ENCODE measurements around the gene KCNQ5.

The KCNQ5 gene

DNA sequence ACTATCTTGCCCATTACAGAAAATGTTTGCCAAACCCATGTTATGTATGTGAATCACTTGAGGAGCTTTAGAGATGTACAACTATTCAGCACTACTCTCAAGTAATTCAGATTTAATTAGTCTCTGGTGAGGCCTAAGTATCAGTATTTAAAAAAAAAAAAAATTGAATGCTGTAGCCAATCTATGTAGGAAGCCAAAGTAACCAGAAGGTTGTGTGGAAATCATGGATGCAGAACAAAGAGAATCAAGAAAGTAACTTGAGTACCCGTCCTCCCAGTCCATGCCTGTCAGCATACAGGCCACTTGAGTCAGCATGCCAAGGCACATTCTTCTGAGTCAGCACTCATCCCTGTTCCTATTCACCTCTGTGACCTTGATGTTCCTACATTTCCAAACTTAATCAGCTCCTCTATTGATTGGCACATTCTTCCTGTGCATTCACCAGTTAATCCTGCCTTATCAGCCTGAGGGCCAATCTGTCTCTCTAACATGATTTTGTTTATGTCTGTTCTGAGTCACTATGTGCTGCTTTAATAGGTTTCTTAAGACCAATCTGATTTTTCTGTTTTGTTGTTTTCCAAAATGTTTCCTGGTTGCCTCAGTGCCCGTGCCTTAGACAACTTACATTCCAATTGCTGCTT, 165.6 kb downstream of the KCNQ5 start:
- Histone ChIP-seq H3K27ac (ENCODE audit: low read depth, low read length) (no peak overlapping the region), H3K4me1 (ENCODE audit: control insufficient read depth, low read length) (no peaks in the 10 kb centered on the region), H3K4me3 (ENCODE audit: low read length) (no peak overlapping the region), H3K79me2 (ENCODE audit: control insufficient read depth, low read length) (peaks cover 41% of the 10 kb centered on the region), H3K9me3 (ENCODE audit: control insufficient read depth, insufficient read depth, low read length) (no peaks in the 10 kb centered on the region), H4K20me1 (ENCODE audit: control insufficient read depth, insufficient read depth, low read depth, low read length) (no peaks in the 10 kb centered on the region), H3F3A (ENCODE audit: control insufficient read depth, insufficient read depth) (no peaks in the 10 kb centered on the region), H3K4me2 (ENCODE audit: low read length) (no peak overlapping the region), H3K27me3 (ENCODE audit: control insufficient read depth, low read length) (no peaks in the 10 kb centered on the region), H3K36me3 (ENCODE audit: control insufficient read depth, low read length) (peaks cover 6% of the 10 kb centered on the region), H3K9me2 (replicated peaks; ENCODE audit: control insufficient read depth, low read length) (no peaks in the 10 kb centered on the region)
- TF ChIP-seq CTCF (IDR thresholded peaks at IDR 0.05; ENCODE audit: low read depth, low read length, poor library complexity, severe bottlenecking), result no peak

DNA sequence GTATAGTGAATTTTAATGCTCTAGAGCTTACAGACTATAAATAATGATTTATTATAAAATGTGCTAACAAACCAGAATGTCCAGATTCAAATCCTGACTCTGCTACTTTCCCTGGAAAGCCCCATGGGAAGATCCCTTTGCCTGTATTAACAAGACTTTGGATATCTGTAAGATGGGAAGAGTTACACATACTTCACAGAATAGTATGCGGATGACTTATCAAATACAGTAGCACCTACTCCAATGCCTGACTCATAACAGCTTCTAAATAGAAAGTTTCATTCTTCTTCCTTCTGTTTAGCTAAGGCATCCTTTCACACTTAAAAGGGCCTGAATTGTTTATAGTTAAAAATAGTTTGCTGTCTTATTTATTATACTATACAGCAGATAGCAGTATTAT, 166.3 kb downstream of the KCNQ5 start:
- no peak overlapping the region for H3K27ac ChIP-seq (ENCODE audit: low read depth, low read length)
- no peaks in the 10 kb centered on the region for H3F3A ChIP-seq (ENCODE audit: control insufficient read depth, insufficient read depth)
- peaks cover 38% of the 10 kb centered on the region for H3K79me2 ChIP-seq (ENCODE audit: control insufficient read depth, low read length)
- no peak for TF ChIP-seq CTCF (IDR thresholded peaks at IDR 0.05; ENCODE audit: low read depth, low read length, poor library complexity, severe bottlenecking)
- TF ChIP-seq EZH2phosphoT487 (IDR thresholded peaks at IDR 0.05; ENCODE audit: borderline replicate concordance, low read length), result no peak
- H4K20me1 ChIP-seq (ENCODE audit: control insufficient read depth, insufficient read depth, low read depth, low read length), result no peaks in the 10 kb centered on the region
- no peaks in the 10 kb centered on the region for H3K27me3 ChIP-seq (ENCODE audit: control insufficient read depth, low read length)
- no peaks in the 10 kb centered on the region for H3K4me1 ChIP-seq (ENCODE audit: control insufficient read depth, low read length)
- no peak overlapping the region for H3K4me3 ChIP-seq (ENCODE audit: low read length)
- no peaks in the 10 kb centered on the region for H3K9me2 ChIP-seq (replicated peaks; ENCODE audit: control insufficient read depth, low read length)
- H3K9me3 ChIP-seq (ENCODE audit: control insufficient read depth, insufficient read depth, low read length), result no peaks in the 10 kb centered on the region
- H3K4me2 ChIP-seq (ENCODE audit: low read length), result no peak overlapping the region
- H3K36me3 ChIP-seq (ENCODE audit: control insufficient read depth, low read length), result peaks cover 6% of the 10 kb centered on the region

DNA sequence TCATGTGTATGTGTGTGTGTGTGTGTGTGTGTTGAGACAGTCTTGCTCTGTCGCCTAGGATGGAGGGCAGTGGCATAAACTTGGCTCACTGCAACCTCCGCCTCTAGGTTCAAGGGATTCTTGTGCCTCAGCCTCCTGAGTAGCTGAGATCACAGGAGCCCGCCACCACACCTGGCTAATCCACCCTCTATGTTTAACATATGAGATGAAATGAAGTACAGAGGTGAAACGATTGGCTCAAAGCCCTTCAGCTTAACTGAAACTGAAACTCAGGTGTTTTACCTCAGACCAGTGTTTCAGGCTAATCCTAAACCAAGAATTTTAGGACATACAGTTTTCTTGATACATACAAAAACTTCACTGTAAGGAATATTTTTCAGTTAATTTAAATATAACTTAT, 167.3 kb downstream of the KCNQ5 start:
- Histone ChIP-seq H3K9me3 (ENCODE audit: control insufficient read depth, insufficient read depth, low read length) (no peaks in the 10 kb centered on the region), H3K9me2 (replicated peaks; ENCODE audit: control insufficient read depth, low read length) (no peaks in the 10 kb centered on the region), H3K4me3 (ENCODE audit: low read length) (no peak overlapping the region), H3K4me2 (ENCODE audit: low read length) (no peak overlapping the region), H3K36me3 (ENCODE audit: control insufficient read depth, low read length) (peaks cover 6% of the 10 kb centered on the region), H3K27me3 (ENCODE audit: control insufficient read depth, low read length) (no peaks in the 10 kb centered on the region), H4K20me1 (ENCODE audit: control insufficient read depth, insufficient read depth, low read depth, low read length) (no peaks in the 10 kb centered on the region), H3K27ac (ENCODE audit: low read depth, low read length) (no peak overlapping the region), H3F3A (ENCODE audit: control insufficient read depth, insufficient read depth) (no peaks in the 10 kb centered on the region; the same call in 1 of the 2 replicates), H3K4me1 (ENCODE audit: control insufficient read depth, low read length) (no peaks in the 10 kb centered on the region), H3K79me2 (ENCODE audit: control insufficient read depth, low read length) (peaks cover 39% of the 10 kb centered on the region)
- TF ChIP-seq CTCF (IDR thresholded peaks at IDR 0.05; ENCODE audit: low read depth, low read length, poor library complexity, severe bottlenecking) (no peak), EZH2phosphoT487 (IDR thresholded peaks at IDR 0.05; ENCODE audit: borderline replicate concordance, low read length) (no peak)

Data from DOHH2 (cell line).